ENCODE measurements around the gene RBM19.

The RBM19 gene

DNA sequence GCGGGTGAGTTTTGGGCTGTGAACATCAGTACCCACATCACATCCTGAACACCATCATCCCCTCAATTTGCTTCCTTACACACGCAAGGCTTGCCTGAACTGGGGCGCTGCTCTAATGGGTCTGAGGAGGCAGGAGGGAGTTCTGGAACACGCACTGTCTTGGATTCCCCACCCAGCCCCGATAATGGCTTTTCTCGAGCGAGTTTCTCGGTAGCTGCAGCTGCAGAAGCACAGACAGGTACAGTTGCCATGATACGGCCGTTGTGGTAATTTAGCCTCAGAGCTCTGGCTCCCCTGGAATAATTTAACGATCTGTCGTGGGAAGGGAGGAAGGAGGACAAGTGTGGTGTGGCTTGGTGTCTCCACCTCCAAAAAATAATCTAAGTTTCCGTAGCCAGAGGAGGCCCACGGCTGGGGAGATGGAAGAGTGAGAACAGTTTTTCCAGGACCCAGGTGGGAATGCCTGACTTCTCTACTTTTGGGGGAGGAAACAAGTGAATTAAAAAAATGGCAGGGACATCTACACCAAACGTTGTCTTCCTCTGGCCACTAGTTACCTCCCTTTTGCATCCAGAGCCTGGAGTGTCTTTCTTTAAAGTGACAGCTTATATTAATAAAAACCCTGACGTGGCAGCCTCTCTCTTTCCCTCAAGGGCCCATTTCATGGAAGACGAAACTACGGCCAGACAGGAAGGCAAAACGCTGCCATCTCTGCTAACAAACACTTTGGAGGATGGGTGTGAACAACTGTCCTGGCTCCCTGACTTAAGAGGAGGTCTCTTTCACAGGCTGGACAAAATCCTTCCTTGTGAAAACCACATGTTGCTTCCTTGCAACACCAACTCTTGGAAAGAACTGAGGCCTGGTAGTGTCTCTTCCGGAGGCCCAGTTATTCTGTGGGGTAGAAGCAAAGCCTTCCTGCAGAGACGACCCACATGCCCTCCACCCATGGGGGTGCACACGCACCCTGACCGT lies 84.8 kb downstream of the RBM19 start:
- no peak for DNase-seq (ENCODE audit: low read depth in 2 of 2)

DNA sequence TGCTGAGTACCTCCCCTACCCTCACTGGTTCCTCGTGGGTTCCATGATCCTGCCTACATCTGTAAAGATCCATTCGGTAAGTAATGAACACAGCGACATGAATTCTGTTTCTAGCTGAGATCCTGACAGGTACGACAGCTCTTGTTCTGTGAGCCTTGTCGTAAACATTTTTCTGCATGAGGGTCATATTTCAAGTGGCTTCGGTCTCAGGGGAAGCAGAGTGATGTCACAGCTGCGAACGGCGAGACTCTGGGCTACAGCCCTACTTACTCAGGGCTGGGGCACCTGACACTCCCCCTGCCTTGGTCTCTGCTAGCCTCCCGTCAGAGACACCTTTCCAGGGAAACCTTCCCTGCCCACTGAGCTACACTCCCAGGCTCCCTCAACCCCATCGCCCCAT lies 85.8 kb downstream of the RBM19 start:
- DNase-seq (ENCODE audit: low read depth in 2 of 2): no peak

DNA sequence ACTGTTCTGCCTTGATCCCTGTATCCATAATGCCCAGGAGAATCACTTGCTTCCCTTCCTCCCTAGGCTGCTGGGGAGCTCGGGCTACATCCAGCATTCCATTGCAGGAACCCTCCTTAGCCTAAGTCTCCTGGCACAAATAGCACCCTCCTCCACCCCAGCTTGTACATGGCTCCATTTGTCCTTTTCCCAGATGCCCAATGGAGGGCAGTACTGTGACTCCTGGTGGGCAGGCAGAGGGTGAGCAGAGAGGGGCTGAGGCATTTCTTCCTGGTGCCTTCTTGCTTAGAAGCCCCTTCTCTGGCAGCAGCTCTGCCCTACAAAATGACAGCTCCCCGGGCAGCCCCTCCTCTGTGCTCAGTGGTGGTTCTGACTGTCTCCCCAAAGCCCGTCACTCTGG lies 86.5 kb downstream of the RBM19 start:
- DNase-seq (ENCODE audit: low read depth in 2 of 2): no peak

DNA sequence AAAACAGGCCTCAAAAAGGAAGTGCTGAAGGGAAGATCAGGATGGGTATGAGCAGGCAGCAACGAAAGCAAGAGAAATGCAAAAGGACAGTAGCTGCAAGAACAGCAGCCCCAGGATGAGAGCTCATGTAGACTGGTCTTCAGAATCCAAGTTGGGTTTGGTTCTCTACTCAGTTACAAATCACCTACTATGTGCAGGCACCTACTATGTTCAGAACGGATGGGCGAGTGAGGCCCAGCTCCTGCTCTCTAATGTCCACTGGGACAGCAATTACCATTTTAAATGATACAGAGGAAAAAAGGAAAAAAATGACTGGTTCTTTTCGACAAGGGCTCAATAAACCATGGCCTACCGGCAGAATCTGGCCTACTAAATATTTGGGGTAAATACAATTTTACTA lies 88.5 kb downstream of the RBM19 start:
- no peak for DNase-seq (ENCODE audit: low read depth in 2 of 2)

DNA sequence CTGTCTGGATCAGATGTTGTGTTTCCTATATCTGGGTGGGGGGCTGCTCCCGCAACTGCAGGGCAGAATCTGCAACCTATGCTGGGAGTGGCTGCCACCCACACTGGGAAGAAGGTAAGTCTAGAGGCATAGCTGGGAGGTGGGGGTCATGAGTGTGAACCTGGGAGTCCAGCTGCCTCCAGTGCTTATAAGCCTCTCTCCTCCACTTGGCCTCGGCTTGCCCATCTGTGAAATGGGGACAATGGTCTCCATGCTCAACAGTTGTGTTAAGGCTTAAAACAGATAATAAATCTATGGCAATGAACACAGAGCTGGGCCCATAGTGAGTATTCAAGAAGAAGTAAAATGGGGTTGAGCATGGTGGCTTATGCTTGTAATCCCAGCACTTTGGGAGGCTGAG lies 90.0 kb downstream of the RBM19 start:
- DNase-seq (ENCODE audit: low read depth in 2 of 2): no peak

DNA sequence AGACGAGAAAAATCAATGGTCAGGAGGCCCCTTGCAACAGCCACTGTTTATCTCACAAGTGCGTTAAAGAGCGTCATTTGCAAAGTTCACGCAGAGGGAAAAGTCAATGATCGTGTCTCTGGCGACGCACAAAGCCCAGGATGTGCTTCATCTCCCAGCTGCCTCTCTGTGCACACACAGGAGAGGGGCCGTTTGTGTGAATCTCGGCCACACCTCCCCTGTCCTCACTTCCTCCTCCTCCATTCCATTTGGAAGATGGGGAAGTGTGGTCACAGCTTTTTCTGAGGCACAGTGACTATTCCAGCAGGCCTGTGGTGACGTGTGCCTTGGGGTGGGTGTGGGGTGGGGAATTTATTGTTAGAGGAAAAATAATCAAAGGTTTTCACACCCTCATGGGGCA lies 90.4 kb downstream of the RBM19 start:
- DNase-seq (ENCODE audit: low read depth in 2 of 2): no peak

DNA sequence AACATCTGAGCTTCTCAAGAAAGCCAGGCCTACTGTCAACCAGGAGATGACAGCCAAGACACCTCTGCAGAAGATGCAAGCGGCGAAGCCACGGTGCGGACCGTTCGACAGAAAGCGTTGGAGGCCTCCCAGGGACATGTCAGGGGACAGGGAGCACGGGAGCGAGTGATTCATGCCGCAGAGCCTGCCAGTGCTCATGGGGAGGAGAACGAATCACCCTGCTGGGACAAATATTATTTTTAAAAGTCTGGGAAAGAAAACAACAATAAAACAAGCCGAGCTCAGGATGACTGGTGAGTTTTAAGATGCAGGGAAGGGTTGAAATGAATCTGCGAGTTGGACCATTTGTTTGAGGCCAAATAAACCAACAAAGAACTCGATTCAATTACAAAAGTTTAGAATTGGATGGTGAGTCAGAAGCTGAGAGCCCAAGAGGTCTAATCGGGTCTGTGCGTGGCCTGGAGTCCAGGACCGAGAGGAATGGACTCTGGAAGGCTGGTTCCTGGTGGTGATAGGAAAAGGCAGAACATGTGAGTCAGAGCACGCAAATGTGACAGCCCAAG lies 91.0 kb downstream of the RBM19 start:
- DNase-seq (ENCODE audit: low read depth in 2 of 2): no peak

DNA sequence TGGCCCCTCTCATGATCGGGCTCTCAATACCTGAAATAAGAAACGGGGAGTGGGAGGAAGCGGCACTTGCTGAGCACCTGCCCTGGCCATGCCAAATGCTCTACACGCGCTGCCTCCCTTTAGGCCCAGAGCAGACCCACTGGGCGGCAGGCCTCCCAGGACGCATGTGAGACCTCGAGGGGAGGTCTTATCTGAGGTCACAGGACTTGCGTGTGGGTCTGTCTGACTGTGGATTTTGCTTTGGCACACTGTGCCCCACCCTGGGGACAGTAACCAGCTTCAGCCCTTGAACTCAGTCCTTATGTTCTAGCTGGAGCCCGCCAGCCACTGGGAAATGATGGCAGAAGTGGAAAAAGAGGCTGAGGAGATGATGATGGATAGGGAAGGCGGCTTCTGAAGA lies 91.8 kb downstream of the RBM19 start:
- no peak for DNase-seq (ENCODE audit: low read depth in 2 of 2)

DNA sequence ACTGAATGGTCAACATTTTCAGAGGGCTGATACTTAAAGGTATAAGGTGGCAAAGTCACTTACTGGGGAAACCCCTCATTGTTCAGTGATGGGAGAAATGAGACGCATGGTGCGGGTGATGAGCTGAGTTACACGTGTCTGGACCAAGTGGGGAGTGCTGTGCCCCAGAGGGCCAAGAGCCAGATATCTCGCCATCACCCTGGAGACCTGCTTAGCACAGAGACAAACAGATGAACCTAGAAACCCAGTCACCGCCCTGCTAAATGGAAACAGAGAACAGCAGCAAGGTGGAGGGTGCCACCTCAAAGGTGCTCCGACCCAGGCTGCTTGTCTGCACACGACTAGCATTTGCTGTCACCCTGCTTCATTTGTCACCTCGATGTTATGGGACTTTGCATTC lies 92.4 kb downstream of the RBM19 start:
- no peak for DNase-seq (ENCODE audit: low read depth in 2 of 2)

DNA sequence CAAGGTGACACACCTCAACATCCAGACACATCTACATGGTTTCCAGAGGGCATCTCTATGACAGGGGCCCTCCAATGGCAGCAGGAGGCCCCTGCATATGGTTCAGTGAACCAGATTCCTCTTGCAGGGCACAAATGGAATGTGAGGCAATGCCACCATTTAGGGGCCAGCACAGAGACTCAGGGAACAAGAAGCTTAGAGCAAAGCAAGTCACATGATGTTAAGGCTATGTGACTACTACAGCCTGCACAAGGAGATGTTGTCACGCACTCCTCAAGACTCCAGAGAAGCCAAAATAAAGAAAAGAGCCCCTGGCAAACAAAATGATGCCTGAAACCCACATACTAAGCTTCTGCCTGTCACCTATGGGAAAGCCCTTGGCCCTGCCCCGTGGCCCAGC lies 95.2 kb downstream of the RBM19 start:
- DNase-seq (ENCODE audit: low read depth in 2 of 2): no peak

DNA sequence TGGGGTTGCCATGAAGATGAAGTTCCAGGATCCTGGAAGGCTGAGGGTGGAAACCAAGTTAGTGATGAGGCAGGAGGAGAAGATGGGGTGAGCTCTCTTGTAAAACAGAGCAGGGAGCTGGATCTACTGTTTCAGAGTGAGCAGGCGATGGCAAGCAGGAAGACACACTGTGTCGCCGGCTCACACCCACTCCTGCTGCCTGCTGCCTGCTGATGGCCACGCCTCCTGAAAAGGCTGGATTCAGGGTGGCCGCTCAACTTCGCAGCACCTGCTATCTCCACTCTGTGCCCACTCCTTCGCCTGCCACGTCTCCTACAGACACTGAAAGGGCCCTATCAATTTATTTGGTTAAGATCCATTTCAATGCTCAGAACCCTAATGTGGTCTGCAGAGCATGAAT lies 96.1 kb downstream of the RBM19 start:
- DNase-seq (ENCODE audit: low read depth in 2 of 2): no peak

DNA sequence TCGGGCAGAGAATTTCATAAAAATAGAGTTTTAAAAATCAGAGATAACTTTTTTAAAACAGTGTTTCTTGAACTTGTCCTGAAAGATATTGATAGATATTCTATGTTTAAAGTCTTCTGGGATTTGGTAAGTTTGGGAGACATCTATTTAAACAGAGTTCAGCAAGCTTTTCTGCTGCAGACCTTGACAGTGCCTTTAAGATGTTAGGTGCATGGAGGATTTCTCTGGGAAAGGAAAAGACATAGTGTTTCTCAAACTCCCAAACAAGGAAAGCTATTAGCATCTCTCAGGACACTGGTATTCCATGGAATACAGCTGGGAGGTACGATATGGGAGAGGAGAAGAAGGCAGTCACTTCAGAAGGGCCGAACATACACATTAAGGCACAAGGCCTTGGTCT lies 97.8 kb downstream of the RBM19 start:
- DNase-seq (ENCODE audit: low read depth in 2 of 2): no peak

DNA sequence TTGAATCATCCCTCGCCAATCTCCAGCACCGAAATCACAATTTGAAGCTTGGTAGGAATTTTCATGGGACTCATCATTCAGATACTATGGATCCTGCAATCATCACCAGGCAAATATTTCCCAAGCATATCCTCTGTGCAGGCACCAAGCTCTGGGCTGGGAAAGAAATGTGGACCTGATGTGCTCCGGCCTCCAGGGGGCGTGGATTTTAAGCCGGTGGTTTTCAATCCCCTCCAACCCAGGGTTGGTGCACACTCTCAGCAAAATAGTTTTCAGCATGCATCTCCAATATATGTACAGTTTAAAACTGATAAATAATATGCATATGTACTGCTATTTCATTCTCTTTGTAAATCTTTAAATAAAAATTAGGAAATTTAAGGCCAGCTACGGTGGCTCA lies 98.9 kb downstream of the RBM19 start:
- no peak for DNase-seq (ENCODE audit: low read depth in 2 of 2)

DNA sequence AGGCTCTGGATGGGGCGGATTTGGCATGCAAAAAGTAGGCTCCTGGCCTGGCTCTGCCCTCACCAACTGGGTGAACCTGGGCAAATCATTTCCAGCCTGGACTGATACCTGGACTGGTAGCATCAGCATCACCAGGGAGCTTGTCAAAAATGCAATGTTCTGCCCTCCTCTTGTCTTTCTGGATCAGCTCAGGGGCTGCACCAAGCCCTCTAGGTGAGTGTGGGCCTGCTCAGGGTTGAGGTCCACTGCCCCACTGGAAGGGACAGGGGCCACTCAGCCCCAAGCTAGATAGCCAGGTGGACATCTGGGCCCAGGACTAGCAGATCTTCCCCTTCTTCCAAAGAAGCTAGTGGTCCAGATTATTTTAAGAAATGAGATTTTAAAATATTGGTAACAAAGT lies 99.6 kb downstream of the RBM19 start:
- DNase-seq (ENCODE audit: low read depth in 2 of 2): no peak

DNA sequence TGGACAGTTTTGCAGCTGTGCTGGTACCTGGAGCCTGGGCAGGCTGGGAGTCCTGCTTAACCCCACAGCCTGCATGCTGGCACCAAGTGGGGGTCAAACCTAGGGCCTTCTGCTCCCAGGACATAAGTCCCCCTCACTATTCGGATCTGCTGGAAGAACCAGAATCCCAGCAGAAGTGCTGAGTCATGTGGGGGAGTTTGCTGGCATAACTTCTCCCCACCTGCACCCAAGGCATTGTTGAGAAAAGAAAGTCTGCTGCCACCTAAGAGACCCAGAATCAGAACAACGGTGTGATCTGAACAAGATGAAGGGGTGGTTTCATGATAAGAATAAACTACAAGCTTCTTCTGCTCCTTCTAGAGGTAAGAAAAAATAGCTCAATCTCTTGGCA lies 102.7 kb downstream of the RBM19 start:
- DNase-seq (ENCODE audit: low read depth in 2 of 2): no peak

DNA sequence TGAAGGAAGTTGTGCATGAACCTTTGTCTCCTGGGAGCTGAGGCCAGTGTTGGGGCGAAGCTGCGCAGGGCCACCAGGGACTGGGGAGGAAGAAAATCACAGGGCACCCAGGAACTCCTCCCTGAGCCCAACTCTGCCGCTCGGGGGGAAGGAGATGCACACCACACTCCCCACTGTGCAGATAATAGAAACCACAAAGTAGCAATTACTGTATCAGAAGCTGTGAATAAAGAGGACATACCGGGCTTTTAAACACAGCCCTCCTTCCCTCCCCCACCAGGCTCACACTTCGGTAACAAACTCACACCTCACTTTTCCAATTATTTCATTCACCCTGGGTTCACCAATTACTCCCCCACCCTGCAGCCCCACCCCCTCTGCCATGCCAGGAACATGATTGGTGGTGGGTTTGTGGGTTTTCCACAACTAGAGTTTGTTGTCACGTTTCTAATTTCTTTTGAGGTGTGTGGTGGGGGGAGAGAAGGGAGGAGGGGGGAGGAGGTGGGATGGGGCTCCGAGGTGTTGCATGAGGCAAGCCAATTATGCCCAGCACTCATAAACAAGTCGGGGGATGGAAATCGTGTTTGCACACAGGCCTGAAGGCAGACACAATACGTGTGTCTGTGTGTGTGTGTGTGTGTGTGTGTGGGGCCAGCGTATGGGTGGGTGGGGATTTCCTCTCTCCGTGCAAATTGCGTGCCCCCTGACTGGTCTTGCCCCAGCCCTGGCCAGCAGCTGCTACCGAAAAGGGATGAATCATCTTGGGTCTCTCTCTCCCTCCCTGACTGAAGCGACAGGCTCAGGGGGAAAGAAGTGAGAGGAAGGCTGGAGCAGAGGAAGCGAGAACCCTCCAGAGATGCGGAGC lies 103.3 kb downstream of the RBM19 start:
- no peak for DNase-seq (ENCODE audit: low read depth in 2 of 2)

DNA sequence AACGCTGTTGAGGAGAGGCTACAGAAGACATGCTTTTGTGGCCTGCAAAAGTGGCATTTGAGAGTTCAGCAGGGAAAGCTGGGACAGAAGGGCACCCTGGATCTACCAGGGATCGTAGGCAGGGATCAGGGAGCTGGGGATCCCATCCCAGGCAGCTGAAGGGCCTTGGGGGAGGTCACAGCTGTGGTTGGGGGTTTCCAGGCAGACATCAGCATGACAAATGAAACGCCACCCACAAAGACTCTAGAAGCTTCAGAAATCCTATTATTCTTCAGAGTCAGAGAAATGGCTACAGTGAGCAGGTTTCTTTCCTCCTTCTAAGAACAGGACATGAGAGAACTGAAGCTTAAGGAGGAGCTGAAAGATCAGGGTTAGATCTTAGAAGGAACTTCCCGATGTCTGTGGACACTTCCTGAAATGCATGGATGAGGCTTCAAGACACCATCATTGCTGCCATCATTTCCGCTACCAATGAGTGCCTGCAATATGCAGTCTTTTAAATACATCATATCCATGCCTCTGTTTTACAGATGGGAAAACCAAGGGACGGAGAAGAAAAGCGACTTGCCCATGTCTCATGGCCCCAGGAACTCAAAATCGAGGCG lies 104.3 kb downstream of the RBM19 start:
- no peak for DNase-seq (ENCODE audit: low read depth in 2 of 2)

DNA sequence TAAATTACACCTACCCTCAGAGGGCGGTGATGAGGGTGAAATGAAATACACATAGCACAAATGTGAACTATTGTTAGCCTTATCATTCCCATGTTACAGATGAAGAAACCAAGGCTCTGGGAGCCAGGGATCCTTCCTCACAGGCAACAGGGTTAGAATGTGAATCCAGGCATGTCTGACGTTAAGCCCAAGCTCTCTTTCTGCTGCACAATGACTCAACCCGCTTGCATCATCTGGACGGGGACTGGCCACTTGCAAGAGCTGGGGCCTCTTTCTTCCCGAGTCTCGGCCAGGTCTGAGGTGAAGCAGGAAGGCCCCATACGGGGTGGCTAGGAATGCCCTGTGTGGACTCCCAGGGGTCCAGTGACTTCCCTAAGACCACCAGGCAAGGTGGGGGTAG lies 105.2 kb downstream of the RBM19 start:
- no peak for DNase-seq (ENCODE audit: low read depth in 2 of 2)

DNA sequence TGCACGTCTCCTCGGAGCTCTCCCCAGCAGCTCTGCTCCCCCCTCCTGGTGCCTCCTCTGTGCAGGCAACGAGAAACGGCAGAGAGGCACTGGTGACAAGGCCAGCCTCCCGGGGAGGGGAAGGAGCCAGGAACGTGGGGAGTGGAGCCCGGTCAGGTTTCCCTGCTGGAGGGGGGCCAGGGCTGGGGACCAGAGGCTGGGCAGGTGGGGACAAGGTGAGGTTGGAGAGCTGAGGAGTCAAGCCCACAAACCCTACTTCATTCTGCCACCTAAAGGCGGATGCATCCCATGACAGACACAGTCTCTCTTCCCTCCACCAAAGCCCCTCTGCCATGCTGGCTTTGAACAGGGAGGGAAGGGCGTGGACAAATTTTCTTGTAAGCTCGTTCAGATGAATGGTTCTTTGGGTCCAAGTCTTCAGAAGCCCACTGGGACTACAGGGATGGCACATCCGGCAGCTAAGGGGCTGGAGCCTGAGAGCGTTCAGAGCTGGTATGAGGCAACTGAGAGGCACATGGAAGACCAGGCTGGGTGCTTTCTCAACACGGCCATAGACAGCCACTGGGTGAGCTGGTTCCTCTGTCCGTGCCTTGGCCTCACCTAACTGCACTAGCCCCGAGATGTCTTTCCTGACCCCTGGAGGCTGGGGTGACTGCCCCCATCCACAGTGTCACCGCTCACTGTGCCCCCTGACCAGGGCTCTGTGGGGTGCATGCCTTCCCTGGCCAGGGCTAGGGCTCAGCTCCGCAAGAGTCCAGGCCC lies 105.9 kb downstream of the RBM19 start:
- DNase-seq (ENCODE audit: low read depth in 2 of 2): no peak

DNA sequence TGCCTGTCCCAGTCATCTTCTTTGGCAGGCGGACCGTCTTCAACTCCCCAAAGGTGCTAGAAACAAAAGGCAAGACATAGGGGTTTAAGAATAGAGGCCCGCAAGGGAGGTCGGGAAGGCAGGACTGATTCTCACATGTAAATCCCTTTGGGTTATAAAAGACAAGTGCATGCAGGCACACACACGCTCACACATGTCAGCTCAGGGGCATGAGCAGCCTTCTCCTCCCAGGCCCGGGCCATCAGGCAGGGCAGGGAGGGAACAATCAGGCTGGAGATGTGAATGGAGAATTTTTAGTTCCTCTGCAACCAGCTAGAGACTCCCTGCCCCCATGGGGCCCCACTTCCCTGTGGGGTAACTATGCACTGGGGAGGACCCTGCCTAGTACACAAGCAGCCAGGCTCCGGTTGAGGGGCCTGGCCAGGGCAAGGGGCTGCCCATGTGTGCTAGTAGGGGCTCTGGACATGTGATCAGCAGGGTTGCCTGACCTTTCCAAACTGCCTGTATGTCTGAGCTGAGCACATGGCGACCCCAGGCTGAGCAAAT lies 107.2 kb downstream of the RBM19 start:
- DNase-seq (ENCODE audit: low read depth in 2 of 2): no peak

DNA sequence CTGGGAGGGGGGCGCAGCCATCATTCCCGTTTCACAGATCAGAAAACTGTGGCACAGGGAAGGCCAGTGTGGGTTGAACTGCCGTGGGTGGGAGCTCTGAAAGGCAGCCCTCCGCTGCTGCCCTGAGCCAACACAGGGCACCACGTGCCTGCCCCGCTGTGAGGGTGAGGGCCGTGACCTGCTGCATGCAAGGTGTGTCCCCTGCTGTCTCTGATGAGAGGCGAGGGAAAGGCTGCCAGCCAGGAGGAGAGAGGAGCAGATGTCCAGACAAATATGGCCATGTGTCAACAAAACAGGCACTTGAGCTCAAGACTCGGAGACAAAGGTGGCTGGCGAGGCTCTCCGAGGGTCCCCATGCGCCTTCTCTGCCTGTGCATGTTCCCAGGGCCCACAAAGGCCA lies 108.8 kb downstream of the RBM19 start:
- no peak for DNase-seq (ENCODE audit: low read depth in 2 of 2)

Measured in stimulated activated CD4-positive, alpha-beta T cell treated with anti-CD3 and anti-CD28 coated beads, Interleukin-15, amount 100 ng/mL, for 48 hours (primary cell).